Neuronal stem cell (in vitro differentiated cells): Measurements from ENCODE around the gene KRT78.
A peak's percentile ranks its signal among the peaks of the same experiment; 100 is the strongest.

Experiments used
- DNase-seq: peaks from one replicate; pipeline ENCODE4 v3.0.0-alpha.2; 2013; ENCODE audit warnings: low spot score
- H2AFZ ChIP-seq: one replicate; pipeline ENCODE4 v1.6.1; 2013; ENCODE audit warnings: mild to moderate bottlenecking, low read length, inconsistent platforms
- H2AK5ac ChIP-seq: 2 replicates; pipeline ENCODE4 v1.6.1; 2013; ENCODE audit warnings: low read depth, mild to moderate bottlenecking, inconsistent platforms, low read length, moderate library complexity, mixed read lengths
- H2BK120ac ChIP-seq: 2 replicates; pipeline ENCODE4 v1.6.1; 2013; ENCODE audit warnings: low read depth, mild to moderate bottlenecking, inconsistent platforms, low read length, moderate library complexity, mixed read lengths
- H2BK12ac ChIP-seq: one replicate; pipeline ENCODE4 v1.6.1; 2013; ENCODE audit warnings: low read length, inconsistent platforms
- H2BK15ac ChIP-seq: 2 replicates; pipeline ENCODE4 v1.6.1; 2013; ENCODE audit warnings: mild to moderate bottlenecking, low read length, inconsistent platforms, mixed read lengths
- H2BK5ac ChIP-seq: one replicate; pipeline ENCODE4 v1.6.1; 2013; ENCODE audit warnings: inconsistent platforms, mild to moderate bottlenecking, low read length, moderate library complexity
- H3K14ac ChIP-seq: one replicate; pipeline ENCODE4 v1.6.1; 2013; ENCODE audit warnings: low read length, inconsistent platforms
- H3K18ac ChIP-seq: 2 replicates; pipeline ENCODE4 v1.6.1; 2013; ENCODE audit warnings: low read length, inconsistent platforms
- H3K23ac ChIP-seq: 2 replicates; pipeline ENCODE4 v1.6.1; 2013; ENCODE audit warnings: low read depth, mild to moderate bottlenecking, mixed read lengths, low read length, inconsistent platforms; ENCODE audit not compliant: poor library complexity
- H3K27ac ChIP-seq: replicated peaks from 3 replicates; pipeline ENCODE4 v1.5.1; 2013; ENCODE audit warnings: low read length, inconsistent platforms
- H3K27me3 ChIP-seq, 3 experiments: 2 replicates each; pipeline ENCODE4 v1.6.1; 2013; ENCODE audit warnings: low read length in 3 of 3, mild to moderate bottlenecking in 2 of 3, inconsistent platforms in 1 of 3, low read depth in 1 of 3, mixed read lengths in 1 of 3, moderate library complexity in 1 of 3; ENCODE audit not compliant: control insufficient read depth in 3 of 3, insufficient read depth in 3 of 3
- H3K36me3 ChIP-seq, 2 donors: replicated peaks in 1 of 2; 2 replicates each; pipeline ENCODE4 v1.6.1; 2013; ENCODE audit warnings: low read length in 2 of 2; ENCODE audit not compliant: control insufficient read depth in 2 of 2, insufficient read depth in 2 of 2
- H3K4ac ChIP-seq: 2 replicates; pipeline ENCODE4 v1.6.1; 2013; ENCODE audit warnings: inconsistent platforms, mild to moderate bottlenecking, low read length, moderate library complexity
- H3K4me1 ChIP-seq, 2 donors: 1 replicate in 1 of 2; 2 replicates in 1 of 2; pipeline ENCODE4 v1.6.1; 2013; ENCODE audit warnings: low read length in 2 of 2, low read depth in 1 of 2; ENCODE audit not compliant: control insufficient read depth in 2 of 2, insufficient read depth in 1 of 2
- H3K4me2 ChIP-seq: one replicate; pipeline ENCODE4 v1.6.1; 2013; ENCODE audit warnings: mild to moderate bottlenecking, low read length, inconsistent platforms; ENCODE audit not compliant: insufficient read depth, poor library complexity, severe bottlenecking
- H3K4me3 ChIP-seq, 2 donors: 2 replicates each; pipeline ENCODE4 v1.5.1; 2013; ENCODE audit warnings: low read length in 2 of 2, mild to moderate bottlenecking in 2 of 2, inconsistent platforms in 1 of 2, moderate library complexity in 1 of 2
- H3K79me1 ChIP-seq: one replicate; pipeline ENCODE4 v1.6.1; 2013; ENCODE audit warnings: low read depth, mild to moderate bottlenecking, inconsistent platforms, low read length, moderate library complexity
- H3K9ac ChIP-seq: one replicate; pipeline ENCODE4 v1.6.1; 2013; ENCODE audit warnings: mild to moderate bottlenecking, low read depth, low read length, inconsistent platforms; ENCODE audit not compliant: poor library complexity
- H3K9me3 ChIP-seq, 2 donors: replicated peaks in 1 of 2; 2 replicates each; pipeline versions ENCODE3 to v1.6.1; 2013; ENCODE audit warnings: low read length in 2 of 2, mild to moderate bottlenecking in 2 of 2, inconsistent platforms in 1 of 2, low read depth in 1 of 2, mixed read lengths in 1 of 2, moderate library complexity in 1 of 2; ENCODE audit not compliant: control insufficient read depth in 2 of 2, insufficient read depth in 1 of 2
- H4K8ac ChIP-seq: one replicate; pipeline ENCODE4 v1.6.1; 2013; ENCODE audit warnings: low read depth, mild to moderate bottlenecking, inconsistent platforms, low read length, moderate library complexity
- H4K91ac ChIP-seq: one replicate; pipeline ENCODE4 v1.6.1; 2013; ENCODE audit warnings: low read length, low read depth, mild to moderate bottlenecking, inconsistent platforms; ENCODE audit not compliant: poor library complexity
- WGBS, 2 donors: extraction: QIAGEN DNeasy Blood & Tissue Kit; methylation state at CpG; one replicate each; pipeline ENCODE4 v1.1.7; 2013; ENCODE audit warnings: missing lambda C conversion rate in 2 of 2, mixed read lengths in 1 of 2; ENCODE audit not compliant: insufficient read length in 2 of 2, insufficient replicate concordance in 1 of 2; ENCODE audit errors: extremely low coverage in 2 of 2; 5-methylcytosine and 5-hydroxymethylcytosine counted together

The KRT78 gene

GRCh38 chr12:52874573-52875435 lies 26.0 kb upstream of the KRT78 start:
- Histone ChIP-seq H3K18ac (peak overlapping the region; percentile 4), H4K91ac (no peak overlapping the region), H3K9me3 (no peaks in the 10 kb centered on the region), H4K8ac (no peak overlapping the region), H2BK5ac (no peak overlapping the region), H3K36me3 (no peaks in the 10 kb centered on the region), H3K9ac (no peak overlapping the region), H3K27me3 (peaks cover 0 to 66% (median 14%) of the 10 kb centered on the region in 3 experiments), H3K4me1 (peaks cover 0 to 17% of the 10 kb centered on the region in 2 donors), H3K27ac (no peak overlapping the region), H2BK120ac (no peak overlapping the region), H2BK15ac (peak overlapping the region; percentile 65), H2AK5ac (peak overlapping the region; percentile 54), H3K4ac (no peak overlapping the region), H3K23ac (peak overlapping the region; percentile 94), H2AFZ (no peak overlapping the region), H3K79me1 (no peaks in the 10 kb centered on the region), H3K14ac (no peak overlapping the region), H2BK12ac (no peak overlapping the region), H3K4me2 (peak overlapping the region; percentile 71), H3K4me3 (peak overlapping the region in 1 of 2 donors; percentile 74)
- no peak for DNase-seq
- no CpG with 5 or more reads among the region's 10 CpGs for WGBS, 2 donors

- Histone ChIP-seq H3K9ac (peak overlapping the region; percentile 24), H3K4me2 (peak overlapping the region; percentile 71), H3K4me3 (peak overlapping the region in 1 of 2 donors; percentile 74), H3K36me3 (no peaks in the 10 kb centered on the region), H3K4ac (no peak overlapping the region), H3K27ac (no peak overlapping the region), H4K91ac (no peak overlapping the region), H2AK5ac (peak overlapping the region; percentile 25), H3K14ac (peak overlapping the region; percentile 43), H3K79me1 (no peaks in the 10 kb centered on the region), H3K18ac (peak overlapping the region; percentile 93), H3K9me3 (no peaks in the 10 kb centered on the region), H2BK15ac (peak overlapping the region; percentile 65), H3K23ac (peak overlapping the region; percentile 94), H3K27me3 (peaks cover 0 to 61% (median 14%) of the 10 kb centered on the region in 3 experiments), H4K8ac (no peak overlapping the region), H2BK12ac (no peak overlapping the region), H2AFZ (no peak overlapping the region), H2BK5ac (no peak overlapping the region), H2BK120ac (no peak overlapping the region), H3K4me1 (peaks cover 0 to 14% of the 10 kb centered on the region in 2 donors)
- no CpG with 5 or more reads among the region's 55 CpGs for WGBS, 2 donors
- DNase-seq, result no peak
These were observed 25.2 kb upstream of the KRT78 start for GRCh38 chr12:52873832-52874572.

GRCh38 chr12:52873513-52873831 lies 24.7 kb upstream of the KRT78 start:
- Histone ChIP-seq H3K9me3 (no peaks in the 10 kb centered on the region), H2BK15ac (peak overlapping the region; percentile 51), H3K23ac (peak overlapping the region; percentile 22), H3K4me2 (no peak overlapping the region), H3K27ac (no peak overlapping the region), H4K8ac (no peak overlapping the region), H2AFZ (no peak overlapping the region), H3K4me3 (no peak overlapping the region), H3K36me3 (no peaks in the 10 kb centered on the region), H2BK12ac (no peak overlapping the region), H3K79me1 (no peaks in the 10 kb centered on the region), H3K4me1 (peaks cover 0 to 12% of the 10 kb centered on the region in 2 donors), H3K27me3 (peaks cover 0 to 56% (median 10%) of the 10 kb centered on the region in 3 experiments), H2BK120ac (no peak overlapping the region), H3K18ac (no peak overlapping the region), H2AK5ac (no peak overlapping the region), H2BK5ac (no peak overlapping the region), H4K91ac (no peak overlapping the region), H3K14ac (no peak overlapping the region), H3K9ac (no peak overlapping the region), H3K4ac (no peak overlapping the region)
- no peak for DNase-seq
- no CpG with 5 or more reads among the region's 4 CpGs for WGBS, 2 donors
